Measurements from ENCODE around the gene ABHD15.
"Not testable (repeated sequence)": the region's sequence is repeated elsewhere in the genome, so short reads cannot be mapped to it uniquely, and the experiment has no call there.

The ABHD15 gene

DNA sequence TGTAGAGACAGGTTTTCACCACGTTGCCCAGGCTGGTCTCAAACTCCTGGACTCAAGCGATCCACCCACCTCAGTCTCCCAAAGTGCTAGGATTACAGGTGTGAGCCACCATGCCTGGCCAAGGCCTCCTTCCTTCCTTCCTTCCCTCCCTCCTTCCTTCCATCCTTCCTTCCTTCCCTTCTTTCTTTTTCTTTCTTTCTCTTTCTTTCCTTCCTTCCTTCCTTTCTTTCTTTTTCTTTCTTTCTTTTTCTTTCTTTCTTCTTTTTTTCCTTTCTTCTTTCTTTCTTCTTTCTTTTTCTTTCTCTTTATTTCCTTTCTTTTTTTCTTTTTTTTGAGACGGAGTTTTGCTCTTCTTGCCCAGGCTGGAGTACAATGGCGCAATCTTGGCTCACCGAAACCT, 8.7 kb downstream of the ABHD15 start:
- H3K4me1 ChIP-seq (ENCODE audit: control insufficient read depth, low read depth, low read length); H3K4me3 ChIP-seq (ENCODE audit: low read length); H3K9ac ChIP-seq (ENCODE audit: low read length); H3K27ac ChIP-seq (ENCODE audit: low read length); H3K36me3 ChIP-seq (ENCODE audit: control insufficient read depth, low read depth, low read length); H3K27me3 ChIP-seq (ENCODE audit: control insufficient read depth, insufficient read depth, low read length); H3K9me3 ChIP-seq (ENCODE audit: control insufficient read depth, low read depth, low read length): not testable (repeated sequence)

DNA sequence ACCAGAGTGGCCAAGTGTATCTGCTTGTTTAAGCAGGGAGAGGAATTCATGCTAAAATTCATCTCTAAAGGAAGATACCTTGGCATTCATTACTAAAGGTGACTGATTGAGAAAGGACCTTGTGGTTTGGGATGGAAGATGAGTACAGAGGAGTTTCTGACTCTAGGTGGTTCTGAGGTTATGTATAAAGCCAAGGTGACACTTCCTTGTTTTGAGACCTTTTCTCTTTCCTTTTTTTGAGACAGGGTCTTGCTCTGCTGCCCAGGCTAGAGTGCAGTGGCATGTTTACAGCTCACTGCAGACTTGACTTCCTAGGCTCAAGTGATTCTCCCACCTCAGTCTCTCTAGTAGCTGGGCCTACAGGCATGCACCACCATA, 9.1 kb downstream of the ABHD15 start:
- no peaks in the 10 kb centered on the region for H3K36me3 ChIP-seq (ENCODE audit: control insufficient read depth, low read depth, low read length)
- H3K4me3 ChIP-seq (ENCODE audit: low read length), result no peak overlapping the region
- no peaks in the 10 kb centered on the region for H3K27me3 ChIP-seq (ENCODE audit: control insufficient read depth, insufficient read depth, low read length)
- H3K4me1 ChIP-seq (ENCODE audit: control insufficient read depth, low read depth, low read length), result no peaks in the 10 kb centered on the region
- H3K9ac ChIP-seq (ENCODE audit: low read length), result no peak overlapping the region
- H3K9me3 ChIP-seq (ENCODE audit: control insufficient read depth, low read depth, low read length), result no peaks in the 10 kb centered on the region
- no peak overlapping the region for H3K27ac ChIP-seq (ENCODE audit: low read length)

DNA sequence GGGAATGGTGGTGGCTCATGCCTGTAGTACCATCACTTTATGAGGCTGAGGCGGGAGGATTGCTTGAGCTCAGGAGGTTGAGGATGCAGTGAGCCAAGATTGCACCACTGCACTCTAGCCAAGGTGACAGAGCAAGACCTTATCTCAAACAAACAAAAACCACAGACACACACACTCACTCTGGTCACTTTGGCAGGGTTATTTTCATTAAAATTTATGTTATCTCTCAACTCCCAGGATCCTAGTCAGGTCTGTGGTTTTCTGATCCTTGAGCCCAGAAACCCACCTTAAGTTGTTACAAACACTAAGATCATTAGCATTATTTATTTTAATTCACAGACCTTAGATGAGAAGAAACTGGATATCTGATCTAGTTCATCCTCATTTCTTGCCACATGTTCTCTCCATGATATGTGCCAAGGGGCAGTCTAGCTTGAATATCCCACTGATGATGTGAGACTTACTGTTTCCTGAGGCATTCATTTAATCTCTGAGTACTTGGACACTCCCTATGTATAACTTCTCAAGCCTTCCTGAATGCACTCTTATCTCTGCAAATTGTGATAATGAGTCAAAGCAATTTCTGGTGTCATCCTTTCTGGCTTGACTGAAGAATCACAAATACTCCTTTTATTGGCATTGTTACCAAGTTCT, 9.6 kb downstream of the ABHD15 start:
- H3K27ac ChIP-seq (ENCODE audit: low read length), result no peak overlapping the region
- H3K9me3 ChIP-seq (ENCODE audit: control insufficient read depth, low read depth, low read length), result no peaks in the 10 kb centered on the region
- H3K4me3 ChIP-seq (ENCODE audit: low read length), result no peak overlapping the region
- H3K4me1 ChIP-seq (ENCODE audit: control insufficient read depth, low read depth, low read length), result no peaks in the 10 kb centered on the region
- H3K27me3 ChIP-seq (ENCODE audit: control insufficient read depth, insufficient read depth, low read length), result no peaks in the 10 kb centered on the region
- H3K36me3 ChIP-seq (ENCODE audit: control insufficient read depth, low read depth, low read length), result no peaks in the 10 kb centered on the region
- no peak overlapping the region for H3K9ac ChIP-seq (ENCODE audit: low read length)

DNA sequence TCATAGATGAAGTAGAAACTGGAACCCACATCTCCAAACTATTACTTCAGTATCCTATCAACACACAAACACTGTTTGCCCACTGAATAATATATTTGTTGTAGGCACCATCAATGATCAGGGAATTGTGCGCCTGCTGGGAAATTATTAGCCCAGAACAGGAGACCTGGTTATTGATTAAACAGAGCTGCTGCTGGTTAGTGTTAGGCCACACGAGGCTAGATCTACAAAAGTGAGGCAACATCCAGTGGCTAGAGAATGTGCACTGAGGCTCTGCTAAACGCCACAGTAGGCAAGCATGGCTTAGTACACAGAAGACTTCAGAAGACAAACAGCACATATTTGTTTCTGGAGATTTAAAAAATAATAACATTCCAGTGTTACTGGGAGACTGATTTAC, 11.0 kb downstream of the ABHD15 start:
- H3K27me3 ChIP-seq (ENCODE audit: control insufficient read depth, insufficient read depth, low read length), result no peaks in the 10 kb centered on the region
- H3K36me3 ChIP-seq (ENCODE audit: control insufficient read depth, low read depth, low read length), result no peaks in the 10 kb centered on the region
- no peaks in the 10 kb centered on the region for H3K4me1 ChIP-seq (ENCODE audit: control insufficient read depth, low read depth, low read length)
- H3K9ac ChIP-seq (ENCODE audit: low read length), result no peak overlapping the region
- H3K9me3 ChIP-seq (ENCODE audit: control insufficient read depth, low read depth, low read length), result no peaks in the 10 kb centered on the region
- H3K4me3 ChIP-seq (ENCODE audit: low read length), result no peak overlapping the region
- H3K27ac ChIP-seq (ENCODE audit: low read length), result no peak overlapping the region

DNA sequence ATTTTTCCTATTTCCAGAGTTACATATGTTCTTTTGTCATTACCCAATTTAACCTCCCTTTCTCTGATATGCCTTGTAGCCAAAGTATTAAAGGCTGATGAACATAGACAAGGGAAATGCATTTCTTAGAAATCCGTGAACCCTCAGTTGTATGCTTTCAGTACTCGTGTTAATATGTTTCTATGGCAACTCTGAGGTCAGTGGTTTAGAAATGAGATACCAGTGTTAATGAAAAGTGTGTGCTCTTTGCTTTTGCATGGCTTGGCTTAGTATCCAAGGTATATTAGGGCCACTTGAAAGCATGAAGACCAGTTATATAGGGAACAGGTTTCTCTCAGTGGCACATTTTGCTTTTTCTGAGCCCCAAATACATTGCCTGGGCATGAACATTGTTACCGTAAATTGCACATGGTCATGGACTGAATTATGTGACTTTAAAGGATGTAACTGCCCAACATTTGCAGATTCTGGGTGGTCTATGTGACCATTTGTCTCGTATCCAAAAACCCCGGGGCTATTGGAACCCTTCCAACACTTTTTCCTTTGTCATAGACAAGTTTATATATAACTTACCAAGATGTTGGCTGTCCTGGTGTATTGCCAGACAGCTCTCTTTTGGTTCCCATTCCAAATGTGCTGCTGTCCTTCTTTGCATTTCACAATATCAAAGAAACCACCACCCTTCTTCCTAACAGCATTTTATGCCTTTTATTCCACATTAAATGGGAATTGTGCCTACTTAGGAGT, 17.5 kb downstream of the ABHD15 start:
- Histone ChIP-seq H3K4me3 (ENCODE audit: low read length) (no peak overlapping the region), H3K36me3 (ENCODE audit: control insufficient read depth, low read depth, low read length) (peaks cover 8% of the 10 kb centered on the region), H3K27ac (ENCODE audit: low read length) (no peak overlapping the region), H3K9me3 (ENCODE audit: control insufficient read depth, low read depth, low read length) (no peaks in the 10 kb centered on the region), H3K27me3 (ENCODE audit: control insufficient read depth, insufficient read depth, low read length) (no peaks in the 10 kb centered on the region), H3K4me1 (ENCODE audit: control insufficient read depth, low read depth, low read length) (no peaks in the 10 kb centered on the region), H3K9ac (ENCODE audit: low read length) (no peak overlapping the region)

DNA sequence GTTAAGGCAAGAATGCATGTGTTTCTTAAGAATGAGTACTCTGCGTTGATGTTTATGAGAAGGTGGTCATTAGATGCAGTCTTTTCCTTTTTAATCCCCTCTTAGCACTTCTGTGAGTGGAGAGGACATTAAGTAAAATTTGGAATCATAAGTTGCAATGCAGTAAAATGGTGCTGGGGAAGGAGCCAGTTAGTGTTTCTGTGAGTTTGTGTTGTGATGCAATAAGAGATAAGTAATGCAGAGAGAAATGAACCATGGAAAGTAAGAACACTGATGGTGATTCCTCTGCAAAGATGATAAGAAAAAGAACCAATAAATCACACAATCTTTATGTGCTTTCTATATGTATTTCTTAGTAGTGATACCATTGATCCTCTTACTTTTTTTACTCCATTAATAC, 20.0 kb downstream of the ABHD15 start:
- Histone ChIP-seq H3K9me3 (ENCODE audit: control insufficient read depth, low read depth, low read length) (no peaks in the 10 kb centered on the region), H3K4me3 (ENCODE audit: low read length) (no peak overlapping the region), H3K4me1 (ENCODE audit: control insufficient read depth, low read depth, low read length) (no peaks in the 10 kb centered on the region), H3K27me3 (ENCODE audit: control insufficient read depth, insufficient read depth, low read length) (no peaks in the 10 kb centered on the region), H3K36me3 (ENCODE audit: control insufficient read depth, low read depth, low read length) (peaks cover 28% of the 10 kb centered on the region), H3K9ac (ENCODE audit: low read length) (no peak overlapping the region), H3K27ac (ENCODE audit: low read length) (no peak overlapping the region)

DNA sequence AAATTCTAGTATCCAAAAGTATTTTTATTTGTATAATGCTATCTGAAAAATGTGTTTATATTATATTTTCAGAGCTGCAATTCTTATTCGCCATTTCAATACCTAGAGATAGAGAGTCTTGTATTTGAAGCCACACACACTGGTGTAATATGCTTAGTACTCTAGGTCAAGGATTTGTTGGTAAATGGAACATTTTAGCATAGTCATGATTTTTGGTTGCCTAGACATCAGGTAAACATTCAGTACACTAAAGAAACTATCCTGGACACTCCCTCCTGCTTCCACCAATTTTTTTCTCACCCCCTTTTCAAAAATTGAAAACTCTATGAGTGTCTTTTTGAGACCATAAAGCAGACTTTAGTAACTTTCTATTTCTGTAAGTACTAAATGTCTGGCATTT, 20.8 kb downstream of the ABHD15 start:
- Histone ChIP-seq H3K9ac (ENCODE audit: low read length) (no peak overlapping the region), H3K27ac (ENCODE audit: low read length) (no peak overlapping the region), H3K36me3 (ENCODE audit: control insufficient read depth, low read depth, low read length) (peaks cover 28% of the 10 kb centered on the region), H3K4me3 (ENCODE audit: low read length) (no peak overlapping the region), H3K4me1 (ENCODE audit: control insufficient read depth, low read depth, low read length) (no peaks in the 10 kb centered on the region), H3K27me3 (ENCODE audit: control insufficient read depth, insufficient read depth, low read length) (no peaks in the 10 kb centered on the region), H3K9me3 (ENCODE audit: control insufficient read depth, low read depth, low read length) (no peaks in the 10 kb centered on the region)

DNA sequence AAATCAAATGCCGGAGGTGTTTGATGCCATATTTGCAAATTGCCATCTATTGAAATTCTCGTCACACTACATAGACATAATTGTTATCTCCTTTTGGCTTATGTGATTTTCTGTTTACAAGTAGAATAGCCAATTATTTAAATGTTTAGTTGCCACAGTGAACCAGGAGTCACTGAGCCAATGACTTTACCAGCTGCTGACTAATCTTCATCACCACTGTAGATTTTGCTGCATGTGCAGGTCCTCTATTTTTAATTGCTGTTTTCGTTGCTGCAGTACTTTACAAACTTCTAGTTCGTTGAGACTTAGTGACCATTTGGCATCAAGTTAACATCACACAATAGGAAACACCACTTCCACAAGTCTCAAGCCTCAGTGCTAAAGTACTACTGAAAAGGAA, 22.8 kb downstream of the ABHD15 start:
- Histone ChIP-seq H3K36me3 (ENCODE audit: control insufficient read depth, low read depth, low read length) (peaks cover 34% of the 10 kb centered on the region), H3K4me3 (ENCODE audit: low read length) (no peak overlapping the region), H3K27ac (ENCODE audit: low read length) (no peak overlapping the region)

DNA sequence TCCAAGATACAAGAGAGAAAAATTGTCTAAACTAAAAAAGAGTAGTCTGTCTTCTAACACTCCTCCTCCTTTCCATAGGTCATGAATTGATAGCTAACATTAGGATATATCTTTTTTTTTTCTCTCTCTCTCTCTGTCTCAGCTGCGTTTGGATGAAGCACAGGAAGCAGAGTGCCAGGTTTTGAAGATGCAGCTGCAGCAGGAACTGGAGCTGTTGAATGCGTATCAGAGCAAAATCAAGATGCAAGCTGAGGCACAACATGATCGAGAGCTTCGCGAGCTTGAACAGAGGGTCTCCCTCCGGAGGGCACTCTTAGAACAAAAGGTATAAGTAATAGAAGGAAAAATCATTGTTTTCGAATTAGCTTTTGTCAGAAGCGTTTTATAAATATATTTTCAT, 32.9 kb downstream of the ABHD15 start:
- no peak overlapping the region for H3K27ac ChIP-seq (ENCODE audit: low read length)
- no peaks in the 10 kb centered on the region for H3K4me1 ChIP-seq (ENCODE audit: control insufficient read depth, low read depth, low read length)
- H3K9me3 ChIP-seq (ENCODE audit: control insufficient read depth, low read depth, low read length), result no peaks in the 10 kb centered on the region
- H3K27me3 ChIP-seq (ENCODE audit: control insufficient read depth, insufficient read depth, low read length), result no peaks in the 10 kb centered on the region
- no peak overlapping the region for H3K9ac ChIP-seq (ENCODE audit: low read length)
- no peak overlapping the region for H3K4me3 ChIP-seq (ENCODE audit: low read length)
- peaks cover 48% of the 10 kb centered on the region for H3K36me3 ChIP-seq (ENCODE audit: control insufficient read depth, low read depth, low read length)

More for the DNA sequence above, 22.8 kb downstream of the ABHD15 start:
- no peaks in the 10 kb centered on the region for H3K4me1 ChIP-seq (ENCODE audit: control insufficient read depth, low read depth, low read length)
- no peak overlapping the region for H3K9ac ChIP-seq (ENCODE audit: low read length)
- H3K9me3 ChIP-seq (ENCODE audit: control insufficient read depth, low read depth, low read length), result no peaks in the 10 kb centered on the region
- no peaks in the 10 kb centered on the region for H3K27me3 ChIP-seq (ENCODE audit: control insufficient read depth, insufficient read depth, low read length)

DNA sequence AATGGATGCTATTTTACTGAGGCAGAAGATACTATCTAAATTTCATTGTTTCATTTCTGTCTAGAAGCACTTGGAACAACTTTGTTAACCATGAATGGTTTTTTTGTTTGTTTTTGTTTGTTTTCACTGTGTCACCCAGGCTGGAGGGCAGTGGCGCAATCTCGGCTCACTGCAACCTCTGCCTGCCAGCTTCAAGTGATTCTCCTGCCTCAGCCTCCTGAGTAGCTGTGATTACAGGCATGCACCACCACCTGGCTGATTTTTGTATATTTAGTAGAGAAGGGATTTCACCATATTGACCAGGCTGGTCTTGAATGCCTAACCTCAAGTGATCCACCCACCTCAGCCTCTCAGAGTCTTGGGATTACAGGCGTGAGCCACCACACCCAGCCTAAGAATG, 40.5 kb downstream of the ABHD15 start:
- Histone ChIP-seq H3K9ac (ENCODE audit: low read length) (no peak overlapping the region), H3K4me1 (ENCODE audit: control insufficient read depth, low read depth, low read length) (no peaks in the 10 kb centered on the region), H3K27ac (ENCODE audit: low read length) (no peak overlapping the region), H3K27me3 (ENCODE audit: control insufficient read depth, insufficient read depth, low read length) (no peaks in the 10 kb centered on the region), H3K4me3 (ENCODE audit: low read length) (no peak overlapping the region), H3K36me3 (ENCODE audit: control insufficient read depth, low read depth, low read length) (peaks cover 47% of the 10 kb centered on the region), H3K9me3 (ENCODE audit: control insufficient read depth, low read depth, low read length) (no peaks in the 10 kb centered on the region)

DNA sequence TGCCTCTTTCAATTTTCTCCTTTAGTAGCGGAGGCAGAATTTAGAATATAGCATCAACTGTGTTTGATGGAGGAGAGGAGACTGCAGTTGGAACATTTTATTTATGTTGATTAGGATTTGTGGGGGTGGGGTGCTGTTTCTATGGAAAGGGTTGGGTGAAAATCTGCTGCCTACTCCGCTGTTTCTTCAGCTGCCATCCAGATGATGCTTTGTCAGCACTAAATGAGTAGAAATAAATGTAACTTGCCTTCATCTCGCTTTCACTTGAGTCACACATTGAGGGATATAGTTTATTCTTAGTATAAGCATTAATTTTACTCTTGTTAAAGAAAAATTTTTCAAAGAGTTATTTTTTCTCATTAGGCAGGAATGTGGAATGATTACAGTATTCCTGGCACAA, 42.1 kb downstream of the ABHD15 start:
- H3K27ac ChIP-seq (ENCODE audit: low read length), result no peak overlapping the region
- H3K4me3 ChIP-seq (ENCODE audit: low read length), result no peak overlapping the region
- no peaks in the 10 kb centered on the region for H3K9me3 ChIP-seq (ENCODE audit: control insufficient read depth, low read depth, low read length)
- no peaks in the 10 kb centered on the region for H3K4me1 ChIP-seq (ENCODE audit: control insufficient read depth, low read depth, low read length)
- H3K36me3 ChIP-seq (ENCODE audit: control insufficient read depth, low read depth, low read length), result peaks cover 51% of the 10 kb centered on the region
- H3K27me3 ChIP-seq (ENCODE audit: control insufficient read depth, insufficient read depth, low read length), result no peaks in the 10 kb centered on the region
- H3K9ac ChIP-seq (ENCODE audit: low read length), result no peak overlapping the region

DNA sequence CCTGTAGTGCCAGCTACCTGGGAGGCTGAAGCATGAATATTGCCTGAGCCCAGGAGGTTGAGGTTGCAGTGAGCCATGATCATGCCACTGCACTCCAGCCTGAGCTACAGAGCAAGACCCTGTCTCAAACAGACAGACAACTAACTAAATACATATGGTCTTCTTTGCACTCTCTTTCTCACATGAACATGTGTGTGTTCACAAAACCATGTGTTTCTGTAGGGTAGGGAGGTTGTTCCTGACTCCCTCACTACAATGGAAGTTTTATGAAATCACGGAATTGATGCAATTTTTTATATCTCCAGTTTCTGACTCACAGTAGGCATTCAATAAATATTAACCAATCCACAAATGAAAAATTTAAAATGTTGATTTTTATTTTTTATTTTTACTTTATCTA, 48.5 kb downstream of the ABHD15 start:
- no peaks in the 10 kb centered on the region for H3K9me3 ChIP-seq (ENCODE audit: control insufficient read depth, low read depth, low read length)
- no peak overlapping the region for H3K4me3 ChIP-seq (ENCODE audit: low read length)
- H3K27ac ChIP-seq (ENCODE audit: low read length), result no peak overlapping the region
- no peaks in the 10 kb centered on the region for H3K27me3 ChIP-seq (ENCODE audit: control insufficient read depth, insufficient read depth, low read length)
- H3K4me1 ChIP-seq (ENCODE audit: control insufficient read depth, low read depth, low read length), result no peaks in the 10 kb centered on the region
- peaks cover 60% of the 10 kb centered on the region for H3K36me3 ChIP-seq (ENCODE audit: control insufficient read depth, low read depth, low read length)
- H3K9ac ChIP-seq (ENCODE audit: low read length), result no peak overlapping the region
